Mucosa of descending colon (tissue), 3 donors: ENCODE results near the gene ZNHIT3. TPM values are rescaled to one million over a fixed set of nuclear protein-coding genes. Genes with fewer than 3 reads are reported as not detected.
"Not testable (repeated sequence)": the region's sequence is repeated elsewhere in the genome, so short reads cannot be mapped to it uniquely, and the experiment has no call there.

Source experiments
- ATAC-seq: fragments of 200-7000 bp; cut with Tn5 transposase; one replicate; pipeline ENCODE4 v1.9.1; 2020; ENCODE audit warnings: mild to moderate bottlenecking, moderate library complexity
- DNase-seq, 3 donors: peaks; one replicate each; pipeline ENCODE4 v3.0.0-alpha.2; 2020
- H3K36me3 ChIP-seq: fragments of 200-600 bp; one replicate; pipeline ENCODE4 v1.8.0; 2021; ENCODE audit warnings: low read depth, mild to moderate bottlenecking
- H3K4me1 ChIP-seq: fragments of 200-600 bp; one replicate; pipeline ENCODE4 v1.8.0; 2021; ENCODE audit warnings: low read depth, mild to moderate bottlenecking
- H3K4me3 ChIP-seq: fragments of 200-600 bp; one replicate; pipeline ENCODE4 v1.8.0; 2021; ENCODE audit warnings: mild to moderate bottlenecking
- H3K9me3 ChIP-seq: fragments of 200-600 bp; one replicate; pipeline ENCODE4 v1.8.0; 2021; ENCODE audit warnings: mild to moderate bottlenecking
- intact Hi-C, 2 donors: fragments of 100-400 bp; cut with DNase I in 1 of 2; cut with micrococcal nuclease in 1 of 2; formaldehyde crosslinking; loops; one replicate each; pipeline versions ENCODE4 v1.11.0 to v1.11.1; 2022; cut with DNase I, micrococcal nuclease
- long read RNA-seq, 2 donors: library from polyadenylated mRNA; unstranded; transcript quantifications; one replicate each; pipeline ENCODE4 v2.0.0, GENCODE V29; 2019 to 2021
- total RNA-seq, 3 donors: library from RNA; stranded (reverse); fragmentation: NEBNext Ultra II Directional in 2 of 3; extraction: Animal tissue kit (Norgen Biotek cat#: 25700) in 2 of 3; gene quantifications; one replicate each; pipeline versions ENCODE4 v1.2.1 to v1.2.4, GENCODE V29; 2021 to 2023
- TF ChIP-seq, protein P1 (sequence below): fragments of 200-600 bp; IDR thresholded peaks from one replicate; pipeline ENCODE4 v1.8.0; 2022; ENCODE audit warnings: antibody characterized with exemption, mild to moderate bottlenecking
- donor health status: DM: no; HTN: no; CAD: no; lungs with moderate emphysema.
- donor health status: DM: no; HTN: no; CAD: no.
- donor health status: DM: no; HTN: yes; CAD: no.

The ZNHIT3 gene
- total RNA-seq: 10 to 100 TPM; 19.8 to 28.0 (median 21.2) TPM
- long read RNA-seq, donor 1, transcript ZNHIT3-204 (5 exons, 951 nt): major isoform, 6 of 12 reads
- long read RNA-seq, donor 1, partial matches to known transcripts: 0 of 12 reads
- long read RNA-seq, donor 1, other reads (novel, unspliced or antisense): 2 of 12 reads
- long read RNA-seq, donor 2, transcript ZNHIT3-204 (5 exons, 951 nt): major isoform, 7 of 9 reads
- long read RNA-seq, donor 2, partial matches to known transcripts: 0 of 9 reads
- long read RNA-seq, donor 2, other reads (novel, unspliced or antisense): 0 of 9 reads

DNA sequence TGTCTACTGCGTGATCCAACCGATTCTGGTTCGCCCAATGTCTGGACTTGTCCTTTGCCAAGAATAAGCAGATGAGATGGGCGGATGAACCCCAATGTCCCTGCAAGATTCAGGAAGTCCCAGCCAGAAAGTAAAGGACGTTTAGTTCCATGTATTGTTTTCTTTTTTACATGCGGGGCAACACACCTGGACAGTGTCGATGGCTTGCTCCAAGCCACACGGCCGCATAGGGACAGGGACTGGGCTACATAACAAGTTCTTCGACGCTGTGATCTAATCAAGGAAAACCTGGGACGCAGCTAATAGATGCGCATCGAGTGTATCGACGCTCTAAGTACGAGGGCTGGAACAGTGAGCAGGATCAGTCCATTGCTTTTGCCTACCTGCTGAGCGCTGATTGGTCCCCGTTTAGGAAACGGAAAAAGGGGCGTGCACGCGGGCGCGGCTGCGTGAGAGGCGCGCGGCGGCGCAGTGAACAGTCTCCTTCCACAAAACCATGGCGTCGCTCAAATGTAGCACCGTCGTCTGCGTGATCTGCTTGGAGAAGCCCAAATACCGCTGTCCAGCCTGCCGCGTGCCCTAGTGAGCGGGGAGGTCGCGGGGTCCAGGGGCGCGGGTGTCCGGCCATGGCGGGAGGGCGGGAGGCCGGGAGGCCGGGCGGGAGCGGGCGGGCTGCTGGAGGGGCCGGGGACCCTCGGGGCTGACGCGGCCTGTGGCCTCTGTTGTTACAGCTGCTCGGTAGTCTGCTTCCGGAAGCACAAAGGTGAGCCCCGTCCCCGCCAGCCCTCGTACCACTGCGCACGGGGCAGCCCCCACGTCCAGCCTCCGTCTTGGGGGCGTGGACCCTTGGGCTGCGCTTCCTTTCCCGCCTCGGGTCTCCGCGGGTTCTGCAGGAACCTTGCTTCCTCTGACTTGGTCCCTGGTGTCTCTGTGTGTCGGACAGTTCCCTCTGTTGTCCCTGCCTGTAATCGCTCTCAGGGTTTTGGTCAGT, at the start of gene ZNHIT3:
ZNHIT3 (plus strand) TSS at position 478 of the 991 bp plus-strand sequence; CDS start at position 497, 19 bp downstream.
- Histone ChIP-seq H3K4me1 (peaks cover 16% of the 10 kb centered on the region), H3K4me3 (peak within 1 kb of the TSS; percentile 99), H3K36me3 (no peaks in the 10 kb centered on the region), H3K9me3 (no peaks in the 10 kb centered on the region)
- DNase-seq (peak; percentile 91 to 97 (median 92)), ATAC-seq (peak; percentile 97)
- TF ChIP-seq, protein P1, sequence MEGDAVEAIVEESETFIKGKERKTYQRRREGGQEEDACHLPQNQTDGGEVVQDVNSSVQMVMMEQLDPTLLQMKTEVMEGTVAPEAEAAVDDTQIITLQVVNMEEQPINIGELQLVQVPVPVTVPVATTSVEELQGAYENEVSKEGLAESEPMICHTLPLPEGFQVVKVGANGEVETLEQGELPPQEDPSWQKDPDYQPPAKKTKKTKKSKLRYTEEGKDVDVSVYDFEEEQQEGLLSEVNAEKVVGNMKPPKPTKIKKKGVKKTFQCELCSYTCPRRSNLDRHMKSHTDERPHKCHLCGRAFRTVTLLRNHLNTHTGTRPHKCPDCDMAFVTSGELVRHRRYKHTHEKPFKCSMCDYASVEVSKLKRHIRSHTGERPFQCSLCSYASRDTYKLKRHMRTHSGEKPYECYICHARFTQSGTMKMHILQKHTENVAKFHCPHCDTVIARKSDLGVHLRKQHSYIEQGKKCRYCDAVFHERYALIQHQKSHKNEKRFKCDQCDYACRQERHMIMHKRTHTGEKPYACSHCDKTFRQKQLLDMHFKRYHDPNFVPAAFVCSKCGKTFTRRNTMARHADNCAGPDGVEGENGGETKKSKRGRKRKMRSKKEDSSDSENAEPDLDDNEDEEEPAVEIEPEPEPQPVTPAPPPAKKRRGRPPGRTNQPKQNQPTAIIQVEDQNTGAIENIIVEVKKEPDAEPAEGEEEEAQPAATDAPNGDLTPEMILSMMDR: no peak
- intact Hi-C loops: no loop called here

DNA sequence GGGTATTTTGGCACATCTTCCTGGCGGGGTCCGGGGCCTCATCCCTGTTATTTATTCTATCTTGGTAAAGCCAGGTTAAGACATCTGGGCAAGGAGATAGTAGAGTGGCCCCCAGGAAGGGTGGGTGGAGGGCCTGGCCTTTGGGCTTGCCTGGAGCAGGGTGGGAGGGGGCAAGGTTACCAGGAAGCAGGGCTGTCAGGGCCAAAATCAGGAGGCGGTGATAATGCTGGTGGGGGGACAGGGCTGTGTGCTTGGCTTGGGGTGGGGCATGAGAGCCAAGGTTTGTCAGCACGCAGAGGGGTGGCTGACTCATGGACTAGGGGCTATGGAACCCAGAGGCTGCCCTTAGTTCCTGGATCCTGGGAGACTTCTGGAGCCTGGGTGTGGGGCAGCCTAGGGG, 44.7 kb upstream of the ZNHIT3 start:
- H3K4me3 ChIP-seq, H3K4me1 ChIP-seq, DNase-seq, H3K9me3 ChIP-seq, H3K36me3 ChIP-seq, ATAC-seq, intact Hi-C loops: not testable (repeated sequence)

DNA sequence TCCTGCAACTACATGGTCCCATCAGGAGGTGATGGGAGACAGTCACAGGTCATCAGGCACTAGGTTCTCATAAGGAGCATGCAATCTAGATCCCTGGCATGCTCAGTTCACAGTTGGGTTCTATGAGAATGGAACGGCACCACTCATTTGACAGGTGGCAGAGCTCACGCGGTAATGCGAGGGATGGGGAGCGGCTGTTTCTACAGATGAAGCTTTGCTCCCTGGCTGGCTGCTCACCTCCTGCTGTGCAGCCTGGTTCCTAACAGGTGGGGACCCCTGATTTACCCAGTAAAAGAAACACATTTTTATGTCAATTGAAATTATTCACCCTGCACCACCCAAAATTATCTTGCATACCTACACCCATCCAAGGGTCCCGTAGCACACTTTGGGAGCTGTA, 42.7 kb upstream of the ZNHIT3 start:
- Histone ChIP-seq H3K36me3 (no peaks in the 10 kb centered on the region), H3K4me3 (no peak overlapping the region), H3K4me1 (no peaks in the 10 kb centered on the region), H3K9me3 (no peaks in the 10 kb centered on the region)
- ATAC-seq (no peak), DNase-seq (no peak)
- intact Hi-C loops: no loop called here
- TF ChIP-seq, protein P1: no peak

DNA sequence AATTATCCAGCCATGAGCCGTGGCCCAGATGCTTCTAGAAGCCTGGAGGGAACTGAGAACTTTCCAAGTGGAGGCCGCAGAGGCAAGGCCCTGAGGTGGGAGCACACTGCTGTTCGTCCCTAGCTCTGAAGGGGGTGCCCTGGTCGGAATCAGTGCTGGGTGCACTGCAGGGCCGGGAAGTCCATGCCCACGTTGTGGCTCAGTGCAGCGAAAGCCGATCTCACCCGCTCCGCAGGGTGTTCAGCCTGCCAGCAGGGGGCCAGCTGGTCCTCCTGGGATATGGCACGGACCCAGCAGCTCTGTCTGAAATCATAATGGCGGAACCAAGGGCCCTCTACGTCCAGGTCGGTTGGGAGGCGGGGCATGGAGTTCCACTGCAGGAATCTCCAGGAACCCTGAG, 36.5 kb upstream of the ZNHIT3 start:
- intact Hi-C loops, H3K9me3 ChIP-seq, ATAC-seq, H3K4me3 ChIP-seq, H3K4me1 ChIP-seq, DNase-seq, H3K36me3 ChIP-seq: not testable (repeated sequence)

DNA sequence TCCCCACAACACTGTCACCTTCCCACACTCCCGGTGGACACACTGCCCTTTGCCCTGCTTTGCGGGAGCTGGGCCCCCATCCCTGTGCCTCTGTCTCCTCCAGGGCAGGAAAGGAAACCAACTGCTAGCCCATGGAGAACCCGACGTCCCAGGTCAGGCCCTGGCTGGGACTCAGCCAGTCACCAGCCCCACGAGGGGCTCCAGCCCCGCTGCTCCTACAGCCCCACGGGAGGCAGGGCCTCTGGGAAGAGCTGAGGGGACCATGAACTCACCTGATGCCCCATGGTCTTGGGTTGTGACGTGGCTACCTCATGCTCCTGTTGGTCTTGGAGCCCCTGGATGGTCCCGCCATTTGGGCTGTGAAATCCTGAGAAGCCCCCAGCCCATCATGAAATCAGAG, 33.6 kb upstream of the ZNHIT3 start:
- H3K36me3 ChIP-seq, DNase-seq, ATAC-seq, H3K9me3 ChIP-seq, H3K4me1 ChIP-seq, intact Hi-C loops, H3K4me3 ChIP-seq: not testable (repeated sequence)

DNA sequence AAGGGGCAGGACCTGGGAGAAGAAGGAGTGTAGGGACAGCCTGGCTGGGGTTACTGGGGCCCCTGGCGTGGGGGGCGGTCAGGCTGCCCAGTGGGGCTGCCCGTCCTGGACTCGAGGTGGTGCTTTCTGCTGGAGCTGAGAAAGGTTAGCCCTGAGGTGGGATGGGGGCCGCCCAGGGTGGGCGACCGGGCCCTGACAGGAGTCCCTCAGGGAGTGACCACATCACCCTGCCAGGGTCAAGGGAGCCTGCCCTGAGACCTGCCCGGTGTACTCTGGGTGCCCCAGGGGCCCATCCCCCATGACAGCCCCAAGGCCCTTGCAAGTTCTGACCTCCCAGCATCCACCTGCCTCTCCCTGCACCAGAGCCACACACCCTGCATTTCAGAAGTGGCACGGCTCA, 28.8 kb upstream of the ZNHIT3 start:
- DNase-seq, H3K4me3 ChIP-seq, H3K36me3 ChIP-seq, intact Hi-C loops, H3K4me1 ChIP-seq, ATAC-seq, H3K9me3 ChIP-seq: not testable (repeated sequence)

DNA sequence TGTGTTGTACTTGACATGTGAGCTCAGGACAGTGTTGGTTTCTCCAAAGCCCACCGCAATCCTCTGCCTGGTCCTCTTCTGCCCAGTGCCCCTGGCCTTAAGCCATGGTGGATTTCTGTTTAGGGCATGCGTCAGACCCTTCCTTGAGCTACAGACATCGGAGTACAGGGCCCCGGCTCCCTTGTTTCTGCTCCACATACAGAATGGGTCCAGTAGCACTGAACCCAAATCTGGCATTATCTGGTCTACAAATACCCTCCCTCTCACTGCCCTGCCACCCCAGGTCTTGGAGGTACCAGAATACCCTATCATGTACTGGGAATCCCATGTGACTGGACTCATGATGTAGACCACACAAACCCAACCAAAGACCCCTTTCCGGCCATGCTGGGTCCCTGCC, 27.4 kb upstream of the ZNHIT3 start:
- no peak for ATAC-seq
- no peaks in the 10 kb centered on the region for H3K36me3 ChIP-seq
- H3K4me1 ChIP-seq: no peaks in the 10 kb centered on the region
- TF ChIP-seq, protein P1: no peak
- DNase-seq: no peak
- intact Hi-C loops: no loop called here
- no peaks in the 10 kb centered on the region for H3K9me3 ChIP-seq
- no peak overlapping the region for H3K4me3 ChIP-seq
